SH-SY5Y (cell line): ENCODE data around the gene MAGEH1.

Experiments used
- GATA2 ChIP-seq: IDR thresholded peaks from 2 replicates; pipeline ENCODE4 v1.6.1; 2011; ENCODE audit warnings: mild to moderate bottlenecking, low read depth, low read length
- GATA3 ChIP-seq: IDR thresholded peaks from 2 replicates; pipeline ENCODE4 v1.6.1; 2011; ENCODE audit warnings: low read depth, mild to moderate bottlenecking, low read length, moderate library complexity

GRCh38 chrX:55489314-55490009 lies 37.5 kb downstream of the MAGEH1 start, which contains the start of gene USP51:
- TF ChIP-seq GATA2 (no peak), GATA3 (no peak)
